ENCODE results near the gene LACC1. TPM values are rescaled to one million over a fixed set of nuclear protein-coding genes. Genes with fewer than 3 reads are reported as not detected.

LACC1 gene
- polyA plus RNA-seq, 1 of the 3 experiments (the other 2 are of a cell fraction) = 4.2 TPM

GRCh38 chr13:43911278-43911677 lies 31.6 kb downstream of the LACC1 start:
- H3K9ac ChIP-seq = no peak overlapping the region
- ChIA-PET CTCF (interaction anchor here (0.8 to 9.6 kb wide), 5 partner anchors 9 to 529 kb away, joined by 3 to 158 read pairs (median 3); no protein-coding TSS in a partner anchor), POLR2A (no interaction called here)
- no peaks in the 10 kb centered on the region for H3K9me3 ChIP-seq
- H4K20me1 ChIP-seq (ENCODE audit: insufficient read depth) = no peaks in the 10 kb centered on the region
- H3K36me3 ChIP-seq (replicated peaks in 1 of 2; ENCODE audit: control insufficient read depth in 1 of 2, insufficient read depth in 2 of 2, low read length in 1 of 2) = no peaks in the 10 kb centered on the region
- no peak overlapping the region for H2AFZ ChIP-seq (ENCODE audit: low read depth)
- peaks cover 2% of the 10 kb centered on the region for H3F3A ChIP-seq (replicated peaks; ENCODE audit: insufficient read depth)
- H3K79me2 ChIP-seq (ENCODE audit: insufficient read depth) = no peaks in the 10 kb centered on the region
- H3K4me1 ChIP-seq (ENCODE audit: control insufficient read depth in 1 of 2, insufficient read depth in 2 of 2, low read depth in 1 of 2, low read length in 1 of 2) = peaks cover 3 to 6% of the 10 kb centered on the region in 2 experiments; a peak in 2 of 4 replicates
- no peak for DNase-seq
- H3K4me3 ChIP-seq (ENCODE audit: low read depth in 2 of 2, low read length in 1 of 2) = no peak overlapping the region
- H3K27me3 ChIP-seq (ENCODE audit: insufficient read depth) = no peaks in the 10 kb centered on the region
- H3K27ac ChIP-seq (ENCODE audit: low read depth in 2 of 2, low read length in 1 of 2) = no peak overlapping the region
- TF ChIP-seq FOSL2 (IDR thresholded peaks at IDR 0.05; ENCODE audit: borderline replicate concordance, low read depth) = no peak
- no peak for TF ChIP-seq MXI1 (IDR thresholded peaks at IDR 0.05; ENCODE audit: low read depth, low read length)
- no peak for TF ChIP-seq CTCF (IDR thresholded peaks at IDR 0.05)
- no peak for TF ChIP-seq FOXJ3 (CRISPR knock-in tag; IDR thresholded peaks at IDR 0.05)
- no peak for TF ChIP-seq SMC3 (IDR thresholded peaks at IDR 0.05; ENCODE audit: low read depth, low read length)
- TF ChIP-seq REST (IDR thresholded peaks at IDR 0.05; ENCODE audit: low read depth, low read length) = no peak
- TF ChIP-seq EP300 (IDR thresholded peaks at IDR 0.05; ENCODE audit: borderline replicate concordance in 1 of 2, low read depth in 1 of 2, low read length in 1 of 2) = no peak
- TF ChIP-seq FOXM1 (IDR thresholded peaks at IDR 0.05; ENCODE audit: low read depth) = no peak
- no peak for TF ChIP-seq SIN3A (IDR thresholded peaks at IDR 0.05; ENCODE audit: borderline replicate concordance, low read depth, low read length)
- no peak for TF ChIP-seq USF1 (IDR thresholded peaks at IDR 0.05; ENCODE audit: borderline replicate concordance, low read depth)
- no peaks in the 10 kb centered on the region for H3K9me2 ChIP-seq
- WGBS (ENCODE audit: low lambda C conversion rate) = 75% methylated on average over 2 of the region's 2 CpGs
- H3K4me2 ChIP-seq = no peak overlapping the region

- H2AFZ ChIP-seq (ENCODE audit: low read depth) = no peak overlapping the region
- no peak overlapping the region for H3K4me3 ChIP-seq (ENCODE audit: low read depth in 2 of 2, low read length in 1 of 2)
- 94% methylated on average over 3 of the region's 3 CpGs for WGBS (ENCODE audit: low lambda C conversion rate)
- ChIA-PET POLR2A (no interaction called here), CTCF (interaction anchor here (1.3 to 9.6 kb wide), 3 partner anchors 9 to 529 kb away, joined by 3 to 158 read pairs (median 3); no protein-coding TSS in a partner anchor)
- no peak overlapping the region for H3K9ac ChIP-seq
- H3K27ac ChIP-seq (ENCODE audit: low read depth in 2 of 2, low read length in 1 of 2) = no peak overlapping the region
- H3K36me3 ChIP-seq (replicated peaks in 1 of 2; ENCODE audit: control insufficient read depth in 1 of 2, insufficient read depth in 2 of 2, low read length in 1 of 2) = no peaks in the 10 kb centered on the region
- no peaks in the 10 kb centered on the region for H3K27me3 ChIP-seq (ENCODE audit: insufficient read depth)
- TF ChIP-seq ELF1 (IDR thresholded peaks at IDR 0.05) (no peak), USF2 (IDR thresholded peaks at IDR 0.05; ENCODE audit: borderline replicate concordance, low read depth, low read length) (no peak), TAF1 (IDR thresholded peaks at IDR 0.05; ENCODE audit: borderline replicate concordance, low read depth, low read length) (no peak), GABPA (IDR thresholded peaks at IDR 0.05; ENCODE audit: low read depth) (no peak), YY1 (IDR thresholded peaks at IDR 0.05; ENCODE audit: low read depth) (no peak), MEF2A (IDR thresholded peaks at IDR 0.05; ENCODE audit: borderline replicate concordance, low read depth) (no peak), EP300 (IDR thresholded peaks at IDR 0.05; ENCODE audit: borderline replicate concordance in 1 of 2, low read depth in 1 of 2, low read length in 1 of 2) (no peak), PBX3 (IDR thresholded peaks at IDR 0.05) (no peak), FOSL2 (IDR thresholded peaks at IDR 0.05; ENCODE audit: borderline replicate concordance, low read depth) (no peak)
- H4K20me1 ChIP-seq (ENCODE audit: insufficient read depth) = no peaks in the 10 kb centered on the region
- H3K9me2 ChIP-seq = no peaks in the 10 kb centered on the region
- no peak for DNase-seq
- no peaks in the 10 kb centered on the region for H3F3A ChIP-seq (replicated peaks; ENCODE audit: insufficient read depth)
- no peak overlapping the region for H3K4me2 ChIP-seq
- no peaks in the 10 kb centered on the region for H3K79me2 ChIP-seq (ENCODE audit: insufficient read depth)
- H3K4me1 ChIP-seq (ENCODE audit: control insufficient read depth in 1 of 2, insufficient read depth in 2 of 2, low read depth in 1 of 2, low read length in 1 of 2) = peaks cover 3 to 6% of the 10 kb centered on the region in 2 experiments; a peak in 2 of 4 replicates
- no peaks in the 10 kb centered on the region for H3K9me3 ChIP-seq
These were observed 32.2 kb downstream of the LACC1 start for GRCh38 chr13:43911871-43912270.
